GM12892 (cell line): Measurements from ENCODE around the gene INAVA.

Experiments
- POLR2A ChIP-seq: IDR thresholded peaks from 2 replicates; pipeline ENCODE4 v1.6.1; 2011; ENCODE audit warnings: low read depth, low read length, control low read depth
- POLR2AphosphoS5 ChIP-seq: IDR thresholded peaks from 2 replicates; pipeline ENCODE4 v1.6.1; 2011; ENCODE audit warnings: low read depth, low read length, control low read depth

- no peak for TF ChIP-seq POLR2A
- no peak for TF ChIP-seq POLR2AphosphoS5
Observed at GRCh38 chr1:200874694-200875093, 20.0 kb upstream of the INAVA start.
